GM23248 (cell line): ENCODE measurements around the gene COG5.

Experiments
- EZH2 ChIP-seq: fragments of 200-600 bp; sonication (generic); IDR thresholded peaks from 2 replicates; pipeline ENCODE4 v1.6.1; 2018; ENCODE audit warnings: antibody characterized with exemption, mild to moderate bottlenecking; ENCODE audit not compliant: insufficient read depth, poor library complexity, severe bottlenecking
- EZH2phosphoT487 ChIP-seq: fragments of 200-600 bp; sonication (generic); IDR thresholded peaks from 2 replicates; pipeline ENCODE4 v1.6.1; 2018; ENCODE audit warnings: antibody characterized with exemption, moderate library complexity, mild to moderate bottlenecking, low read depth; ENCODE audit not compliant: insufficient read depth

GRCh38 chr7:107582875-107583274, 19.2 kb upstream of the COG5 start:
- TF ChIP-seq EZH2: no peak
- TF ChIP-seq EZH2phosphoT487: no peak
